ENCODE results near the gene CHD9. TPM values are rescaled to one million over a fixed set of nuclear protein-coding genes. Genes with fewer than 3 reads are reported as not detected.

Gene CHD9
- polyA plus RNA-seq, 3 donors: 15.8 to 26.1 (median 22.5) TPM

- no peak overlapping the region for H3K27ac Mint-ChIP-seq
- peaks cover 54% of the 10 kb centered on the region for H3K79me2 ChIP-seq (ENCODE audit: insufficient read depth, low read length)
These were observed 92.8 kb downstream of the CHD9 start for GRCh38 chr16:53147500-53148065.

GRCh38 chr16:53150769-53151168 lies 96.0 kb downstream of the CHD9 start:
- Histone ChIP-seq H3K4me2 (replicated peaks; ENCODE audit: extremely low read depth, low read length, poor library complexity, severe bottlenecking) (no peak overlapping the region), H3K36me3 (replicated peaks in 1 of 2; ENCODE audit: control insufficient read depth in 1 of 2, insufficient read depth in 2 of 2, low read length in 2 of 2) (peaks cover under 1 to 3% of the 10 kb centered on the region in 2 donors), H3K4me1 (ENCODE audit: control insufficient read depth in 1 of 2, insufficient read depth in 2 of 2, low read length in 2 of 2) (no peaks in the 10 kb centered on the region), H3K9me3 (replicated peaks in 1 of 2; ENCODE audit: control insufficient read depth in 1 of 2, insufficient read depth in 1 of 2, low read length in 2 of 2) (peaks cover 0 to 4% of the 10 kb centered on the region in 2 donors), H2AFZ (ENCODE audit: insufficient read depth, low read depth, low read length, poor library complexity, severe bottlenecking) (no peak overlapping the region), H4K20me1 (ENCODE audit: insufficient read depth, low read length) (peaks cover 31% of the 10 kb centered on the region), H3K27me3 (ENCODE audit: control insufficient read depth in 2 of 2, insufficient read depth in 2 of 2, low read length in 2 of 2) (no peaks in the 10 kb centered on the region), H3K4me3 (replicated peaks in 1 of 3; ENCODE audit: low read depth in 2 of 3, low read length in 3 of 3) (no peak overlapping the region), H3K27ac (ENCODE audit: low read depth in 1 of 2, low read length in 2 of 2) (no peak overlapping the region), H3K9ac (ENCODE audit: insufficient read depth, low read length, poor library complexity, severe bottlenecking) (no peak overlapping the region), H3K79me2 (ENCODE audit: insufficient read depth, low read length) (peaks cover 54% of the 10 kb centered on the region)
- peaks cover 0 to 6% (median 2%) of the 10 kb centered on the region in 7 donors for H3K9me3 Mint-ChIP-seq
- no peaks in the 10 kb centered on the region for H3K27me3 Mint-ChIP-seq (ENCODE audit: low read depth in 3 of 3)
- DNase-seq: no peak
- H3K4me1 Mint-ChIP-seq: no peaks in the 10 kb centered on the region
- WGBS (ENCODE audit: insufficient coverage): no CpG with 5 or more reads among the region's 3 CpGs
- intact Hi-C loops (cut with micrococcal nuclease): no loop called here
- H3K4me3 Mint-ChIP-seq: no peak overlapping the region
- no peak overlapping the region for H3K27ac Mint-ChIP-seq
- H3K36me3 Mint-ChIP-seq: peaks cover 7 to 16% of the 10 kb centered on the region in 2 donors
- TF ChIP-seq CTCF (IDR thresholded peaks at IDR 0.05): no peak

More at GRCh38 chr16:53147500-53148065, 92.8 kb downstream of the CHD9 start:
- Histone ChIP-seq H3K4me1 (ENCODE audit: control insufficient read depth in 1 of 2, insufficient read depth in 2 of 2, low read length in 2 of 2) (no peaks in the 10 kb centered on the region), H3K4me2 (replicated peaks; ENCODE audit: extremely low read depth, low read length, poor library complexity, severe bottlenecking) (no peak overlapping the region), H2AFZ (ENCODE audit: insufficient read depth, low read depth, low read length, poor library complexity, severe bottlenecking) (no peak overlapping the region), H4K20me1 (ENCODE audit: insufficient read depth, low read length) (peaks cover 18% of the 10 kb centered on the region), H3K9me3 (replicated peaks in 1 of 2; ENCODE audit: control insufficient read depth in 1 of 2, insufficient read depth in 1 of 2, low read length in 2 of 2) (peaks cover 0 to 4% of the 10 kb centered on the region in 2 donors), H3K4me3 (replicated peaks in 1 of 3; ENCODE audit: low read depth in 2 of 3, low read length in 3 of 3) (no peak overlapping the region), H3K27me3 (ENCODE audit: control insufficient read depth in 2 of 2, insufficient read depth in 2 of 2, low read length in 2 of 2) (no peaks in the 10 kb centered on the region), H3K36me3 (replicated peaks in 1 of 2; ENCODE audit: control insufficient read depth in 1 of 2, insufficient read depth in 2 of 2, low read length in 2 of 2) (peaks cover 0 to 2% of the 10 kb centered on the region in 2 donors), H3K27ac (ENCODE audit: low read depth in 1 of 2, low read length in 2 of 2) (no peak overlapping the region), H3K9ac (ENCODE audit: insufficient read depth, low read length, poor library complexity, severe bottlenecking) (no peak overlapping the region)
- H3K27me3 Mint-ChIP-seq (ENCODE audit: low read depth in 3 of 3): no peaks in the 10 kb centered on the region
- H3K9me3 Mint-ChIP-seq: peaks cover 0 to 6% (median 2%) of the 10 kb centered on the region in 7 donors
- no peak overlapping the region for H3K4me3 Mint-ChIP-seq
- H3K4me1 Mint-ChIP-seq: no peaks in the 10 kb centered on the region
- intact Hi-C loops (cut with micrococcal nuclease): no loop called here
- H3K36me3 Mint-ChIP-seq: peaks cover 3 to 13% of the 10 kb centered on the region in 2 donors
- no peak for TF ChIP-seq CTCF (IDR thresholded peaks at IDR 0.05)
- DNase-seq: no peak
- WGBS (ENCODE audit: insufficient coverage): 93% methylated on average over 3 of the region's 3 CpGs
